KMS-11 (cell line): ENCODE measurements around the gene BMP8A.

Experiments
- H2AFZ ChIP-seq: fragments of 200-600 bp; sonication (generic); 2 replicates; pipeline ENCODE4 v1.6.1; 2016; ENCODE audit warnings: antibody characterized with exemption, mixed run types, low read depth
- H3K27ac ChIP-seq: fragments of 200-600 bp; sonication (generic); 2 replicates; pipeline ENCODE4 v1.6.1; 2016; ENCODE audit warnings: mild to moderate bottlenecking, mixed run types
- H3K27me3 ChIP-seq: fragments of 200-600 bp; sonication (generic); 2 replicates; pipeline ENCODE4 v1.6.1; 2017; ENCODE audit warnings: mild to moderate bottlenecking, low read depth, mixed run types, moderate library complexity; ENCODE audit not compliant: insufficient read depth
- H3K36me3 ChIP-seq: fragments of 200-600 bp; sonication (generic); 2 replicates; pipeline ENCODE4 v1.6.1; 2017; ENCODE audit warnings: mild to moderate bottlenecking, mixed run types; ENCODE audit not compliant: insufficient read depth
- H3K4me1 ChIP-seq: fragments of 200-600 bp; sonication (generic); 2 replicates; pipeline ENCODE4 v1.6.1; 2016; ENCODE audit warnings: mild to moderate bottlenecking, low read depth, mixed run types; ENCODE audit not compliant: poor library complexity, severe bottlenecking
- H3K4me2 ChIP-seq: fragments of 200-600 bp; sonication (generic); 2 replicates; pipeline ENCODE4 v1.7.0; 2016; ENCODE audit warnings: mild to moderate bottlenecking, mixed run types
- H3K4me3 ChIP-seq: fragments of 200-600 bp; sonication (generic); IDR thresholded peaks from 2 replicates; pipeline ENCODE4 v1.6.1; 2017; ENCODE audit warnings: low read depth, low read length, mixed read lengths; ENCODE audit not compliant: insufficient read depth
- H3K79me2 ChIP-seq: fragments of 200-600 bp; sonication (generic); 2 replicates; pipeline ENCODE4 v1.6.1; 2016; ENCODE audit warnings: low read depth, mixed run types; ENCODE audit not compliant: insufficient read depth
- H3K9ac ChIP-seq: fragments of 200-600 bp; sonication (generic); 2 replicates; pipeline ENCODE4 v1.6.1; 2016; ENCODE audit warnings: mild to moderate bottlenecking, mixed run types
- H4K20me1 ChIP-seq: fragments of 200-600 bp; sonication (generic); 2 replicates; pipeline ENCODE4 v1.6.1; 2016; ENCODE audit warnings: mild to moderate bottlenecking, mixed run types; ENCODE audit not compliant: insufficient read depth
- TF ChIP-seq, protein P1 (sequence below): fragments of 200-600 bp; sonication (generic); conservative IDR thresholded peaks from 2 replicates; pipeline ENCODE4 v1.6.1; 2017; ENCODE audit warnings: low read depth, mild to moderate bottlenecking, antibody characterized with exemption, low read length, moderate library complexity, mixed read lengths

BMP8A gene

DNA sequence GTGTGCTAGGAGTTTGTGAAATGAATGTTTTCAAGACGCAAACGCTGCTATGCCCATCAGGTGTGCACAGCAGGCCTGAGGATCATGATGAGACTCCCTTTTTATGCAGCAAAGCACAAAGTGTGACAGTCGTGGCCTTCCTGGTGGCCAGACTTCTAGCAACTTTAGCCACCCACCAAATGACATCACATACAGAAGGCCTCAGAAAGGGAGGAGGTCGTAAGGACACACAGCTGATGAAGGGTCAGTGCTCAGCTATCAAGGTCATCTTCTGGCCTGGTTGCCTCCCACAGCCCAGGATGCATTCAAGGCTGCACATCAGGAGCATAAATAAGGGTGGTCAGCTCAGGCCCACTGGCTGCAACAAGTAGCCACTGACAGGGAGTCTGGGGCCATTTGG lies 36.6 kb downstream of the BMP8A start:
- H3K79me2 ChIP-seq = no peaks in the 10 kb centered on the region
- no peak overlapping the region for H2AFZ ChIP-seq
- H4K20me1 ChIP-seq = no peaks in the 10 kb centered on the region
- H3K4me1 ChIP-seq = peaks cover 9% of the 10 kb centered on the region
- H3K36me3 ChIP-seq = no peaks in the 10 kb centered on the region
- TF ChIP-seq, protein P1, sequence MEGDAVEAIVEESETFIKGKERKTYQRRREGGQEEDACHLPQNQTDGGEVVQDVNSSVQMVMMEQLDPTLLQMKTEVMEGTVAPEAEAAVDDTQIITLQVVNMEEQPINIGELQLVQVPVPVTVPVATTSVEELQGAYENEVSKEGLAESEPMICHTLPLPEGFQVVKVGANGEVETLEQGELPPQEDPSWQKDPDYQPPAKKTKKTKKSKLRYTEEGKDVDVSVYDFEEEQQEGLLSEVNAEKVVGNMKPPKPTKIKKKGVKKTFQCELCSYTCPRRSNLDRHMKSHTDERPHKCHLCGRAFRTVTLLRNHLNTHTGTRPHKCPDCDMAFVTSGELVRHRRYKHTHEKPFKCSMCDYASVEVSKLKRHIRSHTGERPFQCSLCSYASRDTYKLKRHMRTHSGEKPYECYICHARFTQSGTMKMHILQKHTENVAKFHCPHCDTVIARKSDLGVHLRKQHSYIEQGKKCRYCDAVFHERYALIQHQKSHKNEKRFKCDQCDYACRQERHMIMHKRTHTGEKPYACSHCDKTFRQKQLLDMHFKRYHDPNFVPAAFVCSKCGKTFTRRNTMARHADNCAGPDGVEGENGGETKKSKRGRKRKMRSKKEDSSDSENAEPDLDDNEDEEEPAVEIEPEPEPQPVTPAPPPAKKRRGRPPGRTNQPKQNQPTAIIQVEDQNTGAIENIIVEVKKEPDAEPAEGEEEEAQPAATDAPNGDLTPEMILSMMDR = no peak
- no peak overlapping the region for H3K9ac ChIP-seq
- H3K27me3 ChIP-seq = no peaks in the 10 kb centered on the region
- H3K4me3 ChIP-seq = no peak overlapping the region
- no peak overlapping the region for H3K27ac ChIP-seq
- no peak overlapping the region for H3K4me2 ChIP-seq

GRCh38 chr1:39529901-39530535 lies 38.6 kb downstream of the BMP8A start:
- Histone ChIP-seq H3K79me2 (no peaks in the 10 kb centered on the region), H3K27me3 (no peaks in the 10 kb centered on the region), H3K4me3 (no peak overlapping the region), H3K9ac (no peak overlapping the region), H3K4me2 (no peak overlapping the region), H4K20me1 (no peaks in the 10 kb centered on the region), H2AFZ (no peak overlapping the region), H3K27ac (no peak overlapping the region), H3K36me3 (no peaks in the 10 kb centered on the region), H3K4me1 (peaks cover 9% of the 10 kb centered on the region)
- TF ChIP-seq, protein P1 = no peak

DNA sequence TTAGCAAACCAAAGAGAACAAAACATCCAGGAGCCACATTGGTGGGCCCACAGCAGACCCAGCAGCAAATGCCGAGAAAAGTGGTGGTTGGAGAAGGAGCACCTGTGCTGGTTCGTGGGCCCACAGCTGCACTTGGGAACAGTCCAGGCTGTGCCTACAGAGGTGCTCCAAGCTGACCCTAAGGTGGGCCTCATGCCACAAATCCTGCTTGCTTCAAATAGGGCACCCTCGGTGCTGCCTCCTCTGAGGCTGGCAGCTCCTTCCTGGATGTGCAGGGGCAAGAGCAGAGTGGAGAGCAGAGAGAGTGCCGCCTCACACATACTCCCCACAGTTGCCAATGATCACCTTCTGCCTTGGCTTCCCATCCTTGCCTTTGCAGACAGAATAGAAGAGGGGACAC lies 40.1 kb downstream of the BMP8A start:
- H3K36me3 ChIP-seq = no peaks in the 10 kb centered on the region

DNA sequence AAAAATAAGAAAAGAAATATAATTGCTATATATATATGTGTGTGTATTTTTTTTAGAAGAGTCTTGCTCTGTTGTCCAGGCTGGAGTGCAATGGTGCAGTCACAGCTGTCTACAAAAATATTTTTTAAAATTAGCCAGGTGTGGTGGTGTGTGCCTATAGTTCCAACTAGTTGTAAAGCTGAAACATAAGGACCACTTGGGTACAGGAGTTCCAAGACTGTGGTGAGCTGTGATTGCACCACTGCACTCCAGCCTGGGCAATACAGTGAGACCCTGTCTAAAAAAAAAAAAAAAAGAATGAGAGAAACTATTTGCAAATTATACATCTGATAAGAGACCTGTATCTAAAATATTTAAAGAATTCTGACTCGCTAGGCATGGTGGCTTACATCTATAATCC lies 42.0 kb downstream of the BMP8A start:
- H3K4me3 ChIP-seq = no peak overlapping the region
- H3K27me3 ChIP-seq = no peaks in the 10 kb centered on the region
- no peak overlapping the region for H3K27ac ChIP-seq
- no peak overlapping the region for H3K9ac ChIP-seq
- TF ChIP-seq, protein P1 = no peak
- H2AFZ ChIP-seq = no peak overlapping the region
- no peaks in the 10 kb centered on the region for H4K20me1 ChIP-seq
- no peaks in the 10 kb centered on the region for H3K4me1 ChIP-seq
- H3K79me2 ChIP-seq = no peaks in the 10 kb centered on the region
- no peaks in the 10 kb centered on the region for H3K36me3 ChIP-seq
- no peak overlapping the region for H3K4me2 ChIP-seq

More for the DNA sequence above, 40.1 kb downstream of the BMP8A start:
- no peak overlapping the region for H3K9ac ChIP-seq
- no peak overlapping the region for H3K4me2 ChIP-seq
- H3K79me2 ChIP-seq = no peaks in the 10 kb centered on the region
- H3K27me3 ChIP-seq = no peaks in the 10 kb centered on the region
- H4K20me1 ChIP-seq = no peaks in the 10 kb centered on the region
- TF ChIP-seq, protein P1 = no peak
- no peak overlapping the region for H3K4me3 ChIP-seq
- no peak overlapping the region for H3K27ac ChIP-seq
- H3K4me1 ChIP-seq = no peaks in the 10 kb centered on the region
- no peak overlapping the region for H2AFZ ChIP-seq
